HL-60 (cell line): Measurements from ENCODE around the gene TUBGCP2.

ENCODE experiments used
- GABPA ChIP-seq: IDR thresholded peaks from 2 replicates; pipeline ENCODE4 v1.6.1; 2012; ENCODE audit warnings: low read depth
- POLR2AphosphoS5 ChIP-seq: IDR thresholded peaks from 2 replicates; pipeline ENCODE4 v1.6.1; 2012; ENCODE audit warnings: low read depth
- TF ChIP-seq, protein P1 (sequence below): IDR thresholded peaks from one replicate; pipeline ENCODE4 v1.5.1; 2011; ENCODE audit warnings: low read length, control low read depth, inconsistent platforms; ENCODE audit not compliant: insufficient read depth

DNA sequence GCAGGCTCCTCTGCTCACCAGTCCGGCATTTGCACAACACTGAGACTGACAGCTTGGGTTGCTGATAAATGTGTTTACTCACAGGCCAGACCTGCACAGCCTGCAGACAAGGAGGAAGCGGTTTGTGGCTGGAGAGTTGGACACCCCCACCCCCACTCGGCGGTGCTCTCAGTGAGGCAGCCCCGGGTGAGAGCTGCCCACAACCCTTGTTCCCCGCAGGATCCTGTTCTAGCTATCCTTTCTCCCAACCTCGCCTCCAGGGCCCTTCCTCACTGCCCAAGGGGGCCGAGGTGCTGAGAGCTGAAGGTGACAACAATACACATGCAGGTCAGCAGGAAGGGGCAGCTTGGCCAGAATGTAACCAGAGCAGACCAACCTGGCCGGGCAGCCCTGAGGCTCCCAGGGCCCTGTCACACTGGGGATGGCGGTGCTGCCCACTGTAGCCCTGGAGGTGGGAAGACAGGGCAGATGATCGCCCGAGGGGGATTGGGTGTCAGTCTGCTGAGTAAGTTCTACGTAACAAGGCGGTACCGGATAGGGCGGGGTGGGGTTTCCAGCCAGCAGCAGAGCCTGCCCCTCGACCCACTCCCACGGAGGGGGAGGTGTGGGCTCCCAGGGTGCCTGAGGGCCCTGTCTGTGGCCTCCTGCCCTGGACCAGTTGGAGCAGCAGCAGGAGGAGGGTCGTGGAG is 30.0 kb downstream of the TUBGCP2 start:
- TF ChIP-seq POLR2AphosphoS5 (peak; percentile 95), GABPA (no peak)
- TF ChIP-seq, protein P1, sequence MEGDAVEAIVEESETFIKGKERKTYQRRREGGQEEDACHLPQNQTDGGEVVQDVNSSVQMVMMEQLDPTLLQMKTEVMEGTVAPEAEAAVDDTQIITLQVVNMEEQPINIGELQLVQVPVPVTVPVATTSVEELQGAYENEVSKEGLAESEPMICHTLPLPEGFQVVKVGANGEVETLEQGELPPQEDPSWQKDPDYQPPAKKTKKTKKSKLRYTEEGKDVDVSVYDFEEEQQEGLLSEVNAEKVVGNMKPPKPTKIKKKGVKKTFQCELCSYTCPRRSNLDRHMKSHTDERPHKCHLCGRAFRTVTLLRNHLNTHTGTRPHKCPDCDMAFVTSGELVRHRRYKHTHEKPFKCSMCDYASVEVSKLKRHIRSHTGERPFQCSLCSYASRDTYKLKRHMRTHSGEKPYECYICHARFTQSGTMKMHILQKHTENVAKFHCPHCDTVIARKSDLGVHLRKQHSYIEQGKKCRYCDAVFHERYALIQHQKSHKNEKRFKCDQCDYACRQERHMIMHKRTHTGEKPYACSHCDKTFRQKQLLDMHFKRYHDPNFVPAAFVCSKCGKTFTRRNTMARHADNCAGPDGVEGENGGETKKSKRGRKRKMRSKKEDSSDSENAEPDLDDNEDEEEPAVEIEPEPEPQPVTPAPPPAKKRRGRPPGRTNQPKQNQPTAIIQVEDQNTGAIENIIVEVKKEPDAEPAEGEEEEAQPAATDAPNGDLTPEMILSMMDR = no peak
